Measurements from ENCODE around the gene CCDC136.

The CCDC136 gene

DNA sequence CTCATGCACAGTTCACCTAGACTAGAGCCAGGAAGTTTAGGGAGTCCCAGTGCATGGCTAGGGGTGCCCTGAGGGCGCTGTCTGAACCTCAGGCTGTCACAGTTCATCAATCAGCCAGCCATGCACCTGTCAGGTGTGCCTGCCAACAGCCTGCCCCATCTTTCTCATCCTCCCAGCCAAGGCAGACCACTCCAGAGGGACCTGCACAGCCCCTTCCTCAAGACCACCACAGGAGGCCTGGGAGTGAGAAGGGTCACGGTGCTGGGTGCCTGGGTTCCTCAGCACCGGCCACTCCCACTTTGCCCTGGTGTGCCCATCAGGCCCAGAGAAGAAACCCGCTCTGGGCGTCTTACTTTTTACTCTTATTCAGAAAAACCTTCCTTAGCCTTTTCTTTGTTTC lies 79.3 kb downstream of the CCDC136 start:
- TF ChIP-seq, protein P1, sequence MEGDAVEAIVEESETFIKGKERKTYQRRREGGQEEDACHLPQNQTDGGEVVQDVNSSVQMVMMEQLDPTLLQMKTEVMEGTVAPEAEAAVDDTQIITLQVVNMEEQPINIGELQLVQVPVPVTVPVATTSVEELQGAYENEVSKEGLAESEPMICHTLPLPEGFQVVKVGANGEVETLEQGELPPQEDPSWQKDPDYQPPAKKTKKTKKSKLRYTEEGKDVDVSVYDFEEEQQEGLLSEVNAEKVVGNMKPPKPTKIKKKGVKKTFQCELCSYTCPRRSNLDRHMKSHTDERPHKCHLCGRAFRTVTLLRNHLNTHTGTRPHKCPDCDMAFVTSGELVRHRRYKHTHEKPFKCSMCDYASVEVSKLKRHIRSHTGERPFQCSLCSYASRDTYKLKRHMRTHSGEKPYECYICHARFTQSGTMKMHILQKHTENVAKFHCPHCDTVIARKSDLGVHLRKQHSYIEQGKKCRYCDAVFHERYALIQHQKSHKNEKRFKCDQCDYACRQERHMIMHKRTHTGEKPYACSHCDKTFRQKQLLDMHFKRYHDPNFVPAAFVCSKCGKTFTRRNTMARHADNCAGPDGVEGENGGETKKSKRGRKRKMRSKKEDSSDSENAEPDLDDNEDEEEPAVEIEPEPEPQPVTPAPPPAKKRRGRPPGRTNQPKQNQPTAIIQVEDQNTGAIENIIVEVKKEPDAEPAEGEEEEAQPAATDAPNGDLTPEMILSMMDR (IDR thresholded peaks at IDR 0.05; ENCODE audit: borderline replicate concordance, insufficient read depth, low read depth, low read length) = no peak
- no peak overlapping the region for H3K4me3 ChIP-seq (ENCODE audit: low read depth, low read length)
